HepG2 (cell line): ENCODE data around the gene SPART. TPM values are rescaled to one million over a fixed set of nuclear protein-coding genes. Genes with fewer than 3 reads are reported as not detected.
"Not testable (repeated sequence)": the region's sequence is repeated elsewhere in the genome, so short reads cannot be mapped to it uniquely, and the experiment has no call there.

Experiments
- ATAC-seq: fragments of 200-7000 bp; cut with Tn5 transposase; 3 replicates; pipeline ENCODE4 v1.9.1; 2020; ENCODE audit warnings: mild to moderate bottlenecking, moderate library complexity
- BruUV-seq: library from RNA; stranded (reverse); fragments of 400-500 nt; replicated peaks from 2 replicates; lab custom pipeline; 2021; lab: Mats Ljungman, UMichigan
- CTCF ChIA-PET: fragments of 300-600 bp; formaldehyde crosslinking; extraction: SDS; loops from one replicate; lab custom pipeline; 2021; ENCODE audit warnings: low total read pairs, inconsistent platforms, low intra/inter-chr PET ratio; lab: Yijun Ruan, JAX
- POLR2A ChIA-PET: fragments of 350-600 bp; sonication (Branson Sonifier 250); formaldehyde crosslinking; loops from one replicate; lab custom pipeline; 2020; ENCODE audit warnings: antibody characterized with exemption, inconsistent platforms; lab: Yijun Ruan, JAX
- DNase-seq: peaks from one replicate; pipeline ENCODE4 v3.0.0-alpha.2; 2015; ENCODE audit warnings: low spot score
- FAIRE-seq: peaks from 3 replicates; lab custom pipeline; 2011; peaks lifted over from hg19 to GRCh38; lab: Jason Lieb, UNC
- H2AFZ ChIP-seq: one replicate; pipeline ENCODE4 v1.6.1; 2011; ENCODE audit warnings: low read length, inconsistent platforms
- H3K27ac ChIP-seq: fragments of 300-600 bp; 3 replicates; pipeline ENCODE4 v1.8.0; 2011; ENCODE audit warnings: mixed run types, mild to moderate bottlenecking, mixed read lengths, low read length, inconsistent platforms; ENCODE audit not compliant: insufficient read depth; ENCODE audit errors: extremely low read length
- H3K27me3 ChIP-seq, 2 experiments: fragments of 200-600 bp in 1 of 2; 2 replicates in 1 of 2; 3 replicates in 1 of 2; pipeline versions ENCODE4 v1.6.0 to v1.8.0; 2011; ENCODE audit warnings: low read length in 2 of 2, mild to moderate bottlenecking in 2 of 2, moderate library complexity in 2 of 2, inconsistent platforms in 1 of 2; ENCODE audit not compliant: insufficient read depth in 2 of 2, control insufficient read depth in 1 of 2
- H3K36me3 ChIP-seq, 2 experiments: fragments of 200-600 bp in 1 of 2; replicated peaks in 1 of 2; 2 replicates in 1 of 2; 3 replicates in 1 of 2; pipeline versions ENCODE4 v1.5.1 to v1.8.0; 2011; ENCODE audit warnings: low read length in 2 of 2, inconsistent platforms in 1 of 2; ENCODE audit not compliant: insufficient read depth in 2 of 2, control insufficient read depth in 1 of 2
- H3K4me1 ChIP-seq: 2 replicates; pipeline ENCODE4 v1.5.1; 2012; ENCODE audit warnings: low read length, inconsistent platforms; ENCODE audit not compliant: insufficient read depth
- H3K4me2 ChIP-seq: 2 replicates; pipeline ENCODE4 v1.6.0; 2011; ENCODE audit warnings: low read depth, low read length, inconsistent platforms
- H3K4me3 ChIP-seq, 3 experiments: fragments of 200-600 bp in 1 of 3; sonication (generic), shearing (Covaris generic) in 1 of 3; replicated peaks in 1 of 3; 2 replicates each; pipeline ENCODE4 v1.5.1; 2011 to 2016; ENCODE audit warnings: low read length in 3 of 3, inconsistent platforms in 2 of 3, low read depth in 2 of 3, mild to moderate bottlenecking in 2 of 3, control low read depth in 1 of 3, mixed read lengths in 1 of 3; ENCODE audit not compliant: insufficient read depth in 1 of 3
- H3K79me2 ChIP-seq: one replicate; pipeline ENCODE4 v1.6.1; 2011; ENCODE audit warnings: low read length, inconsistent platforms; ENCODE audit not compliant: insufficient read depth
- H3K9ac ChIP-seq: 2 replicates; pipeline ENCODE4 v1.6.0; 2011; ENCODE audit warnings: mild to moderate bottlenecking, low read depth, low read length, inconsistent platforms; ENCODE audit not compliant: insufficient read depth
- H3K9me3 ChIP-seq: 2 replicates; pipeline ENCODE4 v1.5.1; 2012; ENCODE audit warnings: mild to moderate bottlenecking, low read length
- H4K20me1 ChIP-seq: 2 replicates; pipeline ENCODE4 v1.6.0; 2011; ENCODE audit warnings: inconsistent platforms, mild to moderate bottlenecking, low read length, moderate library complexity; ENCODE audit not compliant: insufficient read depth
- DNMT1 ChIP-seq: sonication (generic); formaldehyde crosslinking; IDR thresholded peaks from 2 replicates; pipeline ENCODE4 v1.5.1; 2020; ENCODE audit warnings: mild to moderate bottlenecking, missing genetic modification reagents
- JUN ChIP-seq: sonication (generic); formaldehyde crosslinking; IDR thresholded peaks from 2 replicates; pipeline ENCODE4 v1.4.0; 2020; ENCODE audit warnings: mild to moderate bottlenecking, missing genetic modification reagents
- LCORL ChIP-seq, 2 experiments: fragments of 450-650 bp in 1 of 2; sonication (generic) in 1 of 2; formaldehyde crosslinking in 1 of 2; IDR thresholded peaks; 2 replicates each; pipeline versions ENCODE4 v1.5.0 to v1.6.1; 2017 to 2020; ENCODE audit warnings: antibody characterized with exemption in 1 of 2, missing genetic modification reagents in 1 of 2
- ZNF24 ChIP-seq: fragments of 450-650 bp; IDR thresholded peaks from 2 replicates; pipeline ENCODE4 v1.6.1; 2017; ENCODE audit warnings: antibody characterized with exemption, mild to moderate bottlenecking
- ZNF674 ChIP-seq: sonication (generic); formaldehyde crosslinking; IDR thresholded peaks from 2 replicates; pipeline ENCODE4 v1.5.0; 2020; ENCODE audit warnings: low read depth, mild to moderate bottlenecking, missing genetic modification reagents
- ZNF780A ChIP-seq: sonication (generic); formaldehyde crosslinking; IDR thresholded peaks from 2 replicates; pipeline ENCODE4 v1.8.0; 2022; ENCODE audit warnings: mild to moderate bottlenecking, missing genetic modification reagents, moderate library complexity
- WGBS: methylation state at CpG from one replicate; pipeline ENCODE4 v1.1.6; 2017; ENCODE audit warnings: low lambda C conversion rate; 5-methylcytosine and 5-hydroxymethylcytosine counted together
- in situ Hi-C: cut with HindIII; loops from 2 replicates; pipeline ENCODE4 v1.10.0; 2017; ENCODE audit warnings: low pct_unique_long_range_greater_than_20kb; ENCODE audit not compliant: extremely low pct_ligation_motif_present
- intact Hi-C: fragments of 100-400 bp; cut with micrococcal nuclease; formaldehyde crosslinking; loops from one replicate; pipeline ENCODE4 v1.10.0; 2022; ENCODE audit not compliant: unreplicated experiment
- polyA plus RNA-seq, 8 experiments: library from polyadenylated mRNA; depleted of rRNA in 3 of 8; stranded (reverse) in 7 of 8; unstranded in 1 of 8; fragments of >200 nt; fragmentation: Illumina TruSeq in 4 of 8; extraction: Trizol in 4 of 8; gene quantifications; 2 replicates each; pipeline versions ENCODE4 v1.2.1 to v1.2.3, GENCODE V29; 2011 to 2016; ENCODE audit warnings: low read depth in 4 of 8, missing spikeins in 1 of 8, mixed read lengths in 1 of 8; ENCODE audit not compliant: insufficient read depth in 1 of 8
- total RNA-seq, 5 experiments: library from RNA; depleted of rRNA; stranded (reverse); fragments of >200 nt; fragmentation: Illumina TruSeq; extraction: Trizol; gene quantifications; 2 replicates each; pipeline ENCODE4 v1.2.3, GENCODE V29; 2016; ENCODE audit warnings: low read depth in 1 of 5
- TF ChIP-seq, protein P1 (sequence below): sonication (generic); formaldehyde crosslinking; IDR thresholded peaks from 2 replicates; pipeline ENCODE4 v1.4.0; 2020; ENCODE audit warnings: missing genetic modification reagents, borderline replicate concordance
- TF ChIP-seq, protein P2 (sequence below): sonication (generic); formaldehyde crosslinking; IDR thresholded peaks from 2 replicates; pipeline ENCODE4 v1.8.1; 2023; ENCODE audit warnings: missing genetic modification reagents, inconsistent platforms, borderline replicate concordance
- TF ChIP-seq, protein P3 (sequence below): sonication (generic); formaldehyde crosslinking; IDR thresholded peaks from 2 replicates; pipeline ENCODE4 v1.9.0; 2021; ENCODE audit warnings: mild to moderate bottlenecking, missing genetic modification reagents

The SPART gene
- total and polyA plus RNA-seq, 2 of the 13 experiments (the other 11 are each of a cell fraction or from before 2014, with no cell fraction given): 8.9 to 28.8 TPM

DNA sequence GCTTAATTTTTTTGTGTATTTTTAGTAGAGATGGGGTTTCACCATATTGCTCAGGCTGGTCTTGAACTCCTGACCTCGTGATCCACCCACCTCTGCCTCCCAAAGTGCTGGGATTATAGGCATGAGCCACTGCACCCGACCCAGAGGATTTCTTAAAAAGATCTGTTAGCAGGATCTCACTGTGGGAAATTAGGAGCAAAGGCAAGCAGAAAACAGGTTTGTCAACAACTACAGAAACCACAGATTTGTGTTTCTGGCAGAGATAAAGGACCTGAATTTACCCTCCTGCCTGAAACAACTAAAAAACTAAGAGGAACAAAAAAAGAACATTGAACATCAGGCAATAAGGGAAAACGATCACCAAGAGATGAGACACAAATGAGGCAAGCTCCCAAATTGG lies 46.7 kb downstream of the SPART start:
- H3K27ac ChIP-seq, H3K4me3 ChIP-seq, H3K9ac ChIP-seq, H3K79me2 ChIP-seq, in situ Hi-C loops, POLR2A ChIA-PET, DNase-seq, ATAC-seq, intact Hi-C loops, H4K20me1 ChIP-seq, BruUV-seq, H3K4me2 ChIP-seq, CTCF ChIA-PET, H2AFZ ChIP-seq, FAIRE-seq, H3K9me3 ChIP-seq, H3K36me3 ChIP-seq, H3K4me1 ChIP-seq, H3K27me3 ChIP-seq: not testable (repeated sequence)
- WGBS: 5% methylated on average over 3 of the region's 3 CpGs

DNA sequence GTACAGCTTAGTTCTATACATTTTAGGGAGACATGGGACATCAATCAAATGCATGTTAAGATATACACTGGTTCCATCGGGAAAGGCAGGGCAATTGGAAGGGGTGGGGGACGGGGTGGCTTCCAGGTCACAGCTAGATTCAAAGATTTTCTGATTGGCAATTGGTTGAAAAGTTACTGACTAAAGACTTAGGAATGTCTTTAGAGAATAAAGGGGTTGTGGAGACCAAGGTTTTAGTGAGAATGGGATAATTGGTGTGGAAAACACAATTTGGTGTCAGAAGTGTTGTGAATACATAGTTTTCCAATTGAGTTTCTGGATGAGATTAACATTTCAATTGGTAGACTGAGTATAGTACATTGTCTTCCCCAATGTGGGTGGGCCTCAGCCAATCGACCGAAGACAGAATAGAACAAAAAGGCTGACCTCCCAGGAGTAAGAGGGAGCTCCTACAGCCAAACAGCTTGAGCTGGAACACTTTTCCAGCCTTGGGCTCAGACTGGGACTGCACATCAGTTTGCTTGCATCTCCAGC lies 47.6 kb downstream of the SPART start:
- Histone ChIP-seq H3K4me2 (no peak overlapping the region), H3K9ac (no peak overlapping the region), H3K79me2 (no peaks in the 10 kb centered on the region), H2AFZ (no peak overlapping the region), H3K27me3 (peaks cover 0 to 7% of the 10 kb centered on the region in 2 experiments; a peak in 3 of 5 replicates), H3K4me3 (no peak overlapping the region), H3K27ac (no peak overlapping the region), H3K9me3 (no peaks in the 10 kb centered on the region), H3K36me3 (no peaks in the 10 kb centered on the region), H4K20me1 (no peaks in the 10 kb centered on the region), H3K4me1 (no peaks in the 10 kb centered on the region)
- intact Hi-C loops (no loop called here), in situ Hi-C loops (no loop called here)
- no TSS peak for BruUV-seq
- POLR2A ChIA-PET: no interaction called here
- CTCF ChIA-PET: no interaction called here
- WGBS: 26% methylated on average over 4 of the region's 4 CpGs
- DNase-seq (no peak), ATAC-seq (no peak; the same call in 2 of the 3 replicates), FAIRE-seq (no peak)
- TF ChIP-seq, protein P1, sequence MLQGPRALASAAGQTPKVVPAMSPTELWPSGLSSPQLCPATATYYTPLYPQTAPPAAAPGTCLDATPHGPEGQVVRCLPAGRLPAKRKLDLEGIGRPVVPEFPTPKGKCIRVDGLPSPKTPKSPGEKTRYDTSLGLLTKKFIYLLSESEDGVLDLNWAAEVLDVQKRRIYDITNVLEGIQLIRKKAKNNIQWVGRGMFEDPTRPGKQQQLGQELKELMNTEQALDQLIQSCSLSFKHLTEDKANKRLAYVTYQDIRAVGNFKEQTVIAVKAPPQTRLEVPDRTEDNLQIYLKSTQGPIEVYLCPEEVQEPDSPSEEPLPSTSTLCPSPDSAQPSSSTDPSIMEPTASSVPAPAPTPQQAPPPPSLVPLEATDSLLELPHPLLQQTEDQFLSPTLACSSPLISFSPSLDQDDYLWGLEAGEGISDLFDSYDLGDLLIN: no peak
- TF ChIP-seq, protein P2, sequence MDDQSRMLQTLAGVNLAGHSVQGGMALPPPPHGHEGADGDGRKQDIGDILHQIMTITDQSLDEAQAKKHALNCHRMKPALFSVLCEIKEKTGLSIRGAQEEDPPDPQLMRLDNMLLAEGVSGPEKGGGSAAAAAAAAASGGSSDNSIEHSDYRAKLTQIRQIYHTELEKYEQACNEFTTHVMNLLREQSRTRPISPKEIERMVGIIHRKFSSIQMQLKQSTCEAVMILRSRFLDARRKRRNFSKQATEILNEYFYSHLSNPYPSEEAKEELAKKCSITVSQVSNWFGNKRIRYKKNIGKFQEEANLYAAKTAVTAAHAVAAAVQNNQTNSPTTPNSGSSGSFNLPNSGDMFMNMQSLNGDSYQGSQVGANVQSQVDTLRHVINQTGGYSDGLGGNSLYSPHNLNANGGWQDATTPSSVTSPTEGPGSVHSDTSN (CRISPR knock-in tag): no peak
- no peak for TF ChIP-seq ZNF674 (CRISPR knock-in tag)
- TF ChIP-seq, protein P3, sequence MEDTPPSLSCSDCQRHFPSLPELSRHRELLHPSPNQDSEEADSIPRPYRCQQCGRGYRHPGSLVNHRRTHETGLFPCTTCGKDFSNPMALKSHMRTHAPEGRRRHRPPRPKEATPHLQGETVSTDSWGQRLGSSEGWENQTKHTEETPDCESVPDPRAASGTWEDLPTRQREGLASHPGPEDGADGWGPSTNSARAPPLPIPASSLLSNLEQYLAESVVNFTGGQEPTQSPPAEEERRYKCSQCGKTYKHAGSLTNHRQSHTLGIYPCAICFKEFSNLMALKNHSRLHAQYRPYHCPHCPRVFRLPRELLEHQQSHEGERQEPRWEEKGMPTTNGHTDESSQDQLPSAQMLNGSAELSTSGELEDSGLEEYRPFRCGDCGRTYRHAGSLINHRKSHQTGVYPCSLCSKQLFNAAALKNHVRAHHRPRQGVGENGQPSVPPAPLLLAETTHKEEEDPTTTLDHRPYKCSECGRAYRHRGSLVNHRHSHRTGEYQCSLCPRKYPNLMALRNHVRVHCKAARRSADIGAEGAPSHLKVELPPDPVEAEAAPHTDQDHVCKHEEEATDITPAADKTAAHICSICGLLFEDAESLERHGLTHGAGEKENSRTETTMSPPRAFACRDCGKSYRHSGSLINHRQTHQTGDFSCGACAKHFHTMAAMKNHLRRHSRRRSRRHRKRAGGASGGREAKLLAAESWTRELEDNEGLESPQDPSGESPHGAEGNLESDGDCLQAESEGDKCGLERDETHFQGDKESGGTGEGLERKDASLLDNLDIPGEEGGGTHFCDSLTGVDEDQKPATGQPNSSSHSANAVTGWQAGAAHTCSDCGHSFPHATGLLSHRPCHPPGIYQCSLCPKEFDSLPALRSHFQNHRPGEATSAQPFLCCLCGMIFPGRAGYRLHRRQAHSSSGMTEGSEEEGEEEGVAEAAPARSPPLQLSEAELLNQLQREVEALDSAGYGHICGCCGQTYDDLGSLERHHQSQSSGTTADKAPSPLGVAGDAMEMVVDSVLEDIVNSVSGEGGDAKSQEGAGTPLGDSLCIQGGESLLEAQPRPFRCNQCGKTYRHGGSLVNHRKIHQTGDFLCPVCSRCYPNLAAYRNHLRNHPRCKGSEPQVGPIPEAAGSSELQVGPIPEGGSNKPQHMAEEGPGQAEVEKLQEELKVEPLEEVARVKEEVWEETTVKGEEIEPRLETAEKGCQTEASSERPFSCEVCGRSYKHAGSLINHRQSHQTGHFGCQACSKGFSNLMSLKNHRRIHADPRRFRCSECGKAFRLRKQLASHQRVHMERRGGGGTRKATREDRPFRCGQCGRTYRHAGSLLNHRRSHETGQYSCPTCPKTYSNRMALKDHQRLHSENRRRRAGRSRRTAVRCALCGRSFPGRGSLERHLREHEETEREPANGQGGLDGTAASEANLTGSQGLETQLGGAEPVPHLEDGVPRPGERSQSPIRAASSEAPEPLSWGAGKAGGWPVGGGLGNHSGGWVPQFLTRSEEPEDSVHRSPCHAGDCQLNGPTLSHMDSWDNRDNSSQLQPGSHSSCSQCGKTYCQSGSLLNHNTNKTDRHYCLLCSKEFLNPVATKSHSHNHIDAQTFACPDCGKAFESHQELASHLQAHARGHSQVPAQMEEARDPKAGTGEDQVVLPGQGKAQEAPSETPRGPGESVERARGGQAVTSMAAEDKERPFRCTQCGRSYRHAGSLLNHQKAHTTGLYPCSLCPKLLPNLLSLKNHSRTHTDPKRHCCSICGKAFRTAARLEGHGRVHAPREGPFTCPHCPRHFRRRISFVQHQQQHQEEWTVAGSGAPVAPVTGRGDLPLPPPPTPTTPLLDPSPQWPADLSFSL (CRISPR knock-in tag): no peak
- TF ChIP-seq ZNF780A: no peak
- TF ChIP-seq DNMT1 (CRISPR knock-in tag): no peak
- no peak for TF ChIP-seq LCORL (IDR thresholded peaks at IDR 0.05)
- TF ChIP-seq LCORL (CRISPR knock-in tag; IDR thresholded peaks at IDR 0.05): no peak
- TF ChIP-seq JUN: no peak
- TF ChIP-seq ZNF24: no peak
